Testis (tissue), 3 donors: ENCODE results near the gene DHCR7. TPM values are rescaled to one million over a fixed set of nuclear protein-coding genes. Genes with fewer than 3 reads are reported as not detected.

Experiments
- DNase-seq: peaks from one replicate; pipeline ENCODE4 v3.0.0-alpha.2; 2019
- H3K27ac ChIP-seq, 2 donors: fragments of 200-600 bp; sonication (generic); one replicate each; pipeline ENCODE4 v1.5.1; 2019
- H3K27me3 ChIP-seq: fragments of 200-600 bp; sonication (generic); one replicate; pipeline ENCODE4 v1.5.1; 2019
- H3K36me3 ChIP-seq: fragments of 200-600 bp; sonication (generic); one replicate; pipeline ENCODE4 v1.5.1; 2017; ENCODE audit warnings: low read depth; ENCODE audit errors: missing control alignments
- H3K4me1 ChIP-seq: fragments of 200-600 bp; sonication (generic); one replicate; pipeline ENCODE4 v1.5.1; 2019
- H3K4me3 ChIP-seq, 2 donors: fragments of 200-600 bp; sonication (generic); one replicate each; pipeline ENCODE4 v1.5.1; 2017 to 2019
- H3K9me3 ChIP-seq: fragments of 200-600 bp; sonication (generic); one replicate; pipeline ENCODE4 v1.5.1; 2017
- POLR2A ChIP-seq: fragments of 450-650 bp; IDR thresholded peaks from one replicate; pipeline ENCODE4 v1.6.1; 2017; ENCODE audit warnings: antibody characterized with exemption, mild to moderate bottlenecking, moderate library complexity
- WGBS, 2 donors: methylation state at CpG; one replicate each; pipeline ENCODE4 v1.1.5; 2018; 5-methylcytosine and 5-hydroxymethylcytosine counted together
- intact Hi-C: fragments of 100-400 bp; cut with DNase I; formaldehyde crosslinking; loops from one replicate; pipeline ENCODE4 v1.15.1; 2023; ENCODE audit warnings: low total_unique reads
- polyA plus RNA-seq: library from polyadenylated mRNA; stranded (reverse); fragments of 350-450 nt; fragmentation: Illumina TruSeq; extraction: RNeasy Lipid Tissue Mini Kit (QIAGEN cat#74804); gene quantifications from one replicate; pipeline ENCODE4 v1.2.3, GENCODE V29; 2014; ENCODE audit warnings: low read depth, low replicate concordance; ENCODE audit not compliant: insufficient read depth
- total RNA-seq, 2 donors: library from RNA; depleted of rRNA; stranded (reverse); fragments of >200 nt; gene quantifications; one replicate each; pipeline ENCODE4 v1.2.3, GENCODE V29; 2016
- TF ChIP-seq, protein P1 (sequence below), 3 experiments: fragments of 450-650 bp in 2 of 3; fragments of 200-600 bp in 1 of 3; sonication (generic) in 1 of 3; IDR thresholded peaks; one replicate each; pipeline ENCODE4 v1.5.1; 2016 to 2019; ENCODE audit warnings: antibody characterized with exemption in 3 of 3, mild to moderate bottlenecking in 2 of 3, moderate library complexity in 1 of 3

The DHCR7 gene
- total and polyA plus RNA-seq, 3 donors from 2014 or later: 54.2 to 101 (median 65.3) TPM

DNA sequence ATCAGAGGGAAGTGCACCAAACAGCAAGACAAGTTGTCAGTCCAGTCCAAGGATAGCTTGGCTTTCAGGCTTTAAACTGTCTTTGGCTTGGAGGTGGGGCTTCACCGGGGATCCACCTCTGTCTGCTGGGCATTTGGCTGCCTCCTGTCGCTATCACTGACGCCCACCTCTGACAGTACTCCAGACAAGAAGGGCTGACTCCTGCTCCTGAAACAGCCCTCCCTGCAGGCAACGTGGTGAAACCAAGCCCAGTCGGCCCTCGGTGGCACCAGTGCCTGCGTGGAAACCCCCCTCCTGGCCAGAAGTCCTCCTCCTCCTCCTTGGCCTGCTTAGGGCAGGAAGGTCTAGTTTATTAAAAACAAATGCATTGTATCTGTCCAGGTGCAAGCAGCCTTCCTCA is 16.9 kb downstream of the DHCR7 start:
- peak overlapping the region; percentile 69 to 77 for H3K27ac ChIP-seq
- no peak for DNase-seq
- H3K27me3 ChIP-seq: no peaks in the 10 kb centered on the region
- peaks cover 60% of the 10 kb centered on the region for H3K4me1 ChIP-seq
- no peaks in the 10 kb centered on the region for H3K9me3 ChIP-seq
- TF ChIP-seq, protein P1, sequence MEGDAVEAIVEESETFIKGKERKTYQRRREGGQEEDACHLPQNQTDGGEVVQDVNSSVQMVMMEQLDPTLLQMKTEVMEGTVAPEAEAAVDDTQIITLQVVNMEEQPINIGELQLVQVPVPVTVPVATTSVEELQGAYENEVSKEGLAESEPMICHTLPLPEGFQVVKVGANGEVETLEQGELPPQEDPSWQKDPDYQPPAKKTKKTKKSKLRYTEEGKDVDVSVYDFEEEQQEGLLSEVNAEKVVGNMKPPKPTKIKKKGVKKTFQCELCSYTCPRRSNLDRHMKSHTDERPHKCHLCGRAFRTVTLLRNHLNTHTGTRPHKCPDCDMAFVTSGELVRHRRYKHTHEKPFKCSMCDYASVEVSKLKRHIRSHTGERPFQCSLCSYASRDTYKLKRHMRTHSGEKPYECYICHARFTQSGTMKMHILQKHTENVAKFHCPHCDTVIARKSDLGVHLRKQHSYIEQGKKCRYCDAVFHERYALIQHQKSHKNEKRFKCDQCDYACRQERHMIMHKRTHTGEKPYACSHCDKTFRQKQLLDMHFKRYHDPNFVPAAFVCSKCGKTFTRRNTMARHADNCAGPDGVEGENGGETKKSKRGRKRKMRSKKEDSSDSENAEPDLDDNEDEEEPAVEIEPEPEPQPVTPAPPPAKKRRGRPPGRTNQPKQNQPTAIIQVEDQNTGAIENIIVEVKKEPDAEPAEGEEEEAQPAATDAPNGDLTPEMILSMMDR (IDR thresholded peaks at IDR 0.05): no peak
- no peak overlapping the region for H3K4me3 ChIP-seq
- intact Hi-C loops: no loop called here
- H3K36me3 ChIP-seq: no peaks in the 10 kb centered on the region
- WGBS, 2 donors: 63 to 67% methylated on average over 7 of the region's 7 CpGs

DNA sequence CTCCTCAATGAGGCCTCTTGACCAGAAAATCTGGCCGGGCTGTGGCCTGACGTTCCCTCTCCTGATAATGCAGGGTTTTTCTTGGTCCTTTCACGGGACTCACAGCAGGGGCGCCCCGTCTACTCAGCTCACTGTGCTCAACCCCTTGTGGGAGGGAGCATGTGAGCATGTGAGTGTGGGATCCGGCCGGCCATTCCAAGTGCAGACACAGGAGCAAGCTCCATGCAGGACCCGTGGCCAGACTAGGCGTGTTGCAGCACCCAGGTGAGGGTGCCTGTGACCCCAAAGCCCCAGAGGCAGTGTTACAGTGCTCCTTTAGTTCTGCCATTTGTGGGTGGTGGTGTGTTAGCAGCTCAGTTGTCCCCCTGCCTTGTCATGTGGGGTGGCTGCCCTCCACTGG is 18.0 kb downstream of the DHCR7 start:
- intact Hi-C loops: no loop called here
- no peaks in the 10 kb centered on the region for H3K36me3 ChIP-seq
- 70 to 73% methylated on average over 9 of the region's 9 CpGs for WGBS, 2 donors
- H3K9me3 ChIP-seq: no peaks in the 10 kb centered on the region
- H3K27me3 ChIP-seq: no peaks in the 10 kb centered on the region
- peak overlapping the region; percentile 69 to 77 for H3K27ac ChIP-seq
- TF ChIP-seq, protein P1 (IDR thresholded peaks at IDR 0.05): no peak
- no peak for TF ChIP-seq POLR2A
- DNase-seq: no peak
- H3K4me1 ChIP-seq: peaks cover 56% of the 10 kb centered on the region
- no peak overlapping the region for H3K4me3 ChIP-seq

DNA sequence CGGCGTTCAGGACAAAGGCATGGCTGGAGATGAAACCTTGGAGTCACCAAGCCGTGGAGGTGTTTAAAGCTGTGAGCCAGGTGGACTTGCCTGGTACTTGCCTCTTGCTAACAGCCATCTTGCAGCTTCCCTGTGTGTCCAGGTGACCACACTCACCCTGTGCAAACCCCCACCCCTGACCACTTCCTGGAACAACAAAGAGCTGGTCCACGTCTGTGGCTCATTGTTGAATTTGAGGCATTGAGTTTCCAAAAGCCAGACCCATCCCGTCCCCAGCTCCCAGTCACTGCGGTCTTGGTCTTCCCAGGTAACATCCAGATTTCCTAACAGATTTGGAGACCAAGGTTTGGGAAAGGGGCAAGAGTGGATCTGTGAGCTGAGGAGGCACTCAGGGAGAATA is 18.5 kb downstream of the DHCR7 start:
- TF ChIP-seq, protein P1 (IDR thresholded peaks at IDR 0.05): no peak
- no peak for TF ChIP-seq POLR2A
- no peak overlapping the region for H3K4me3 ChIP-seq
- 91 to 94% methylated on average over 6 of the region's 6 CpGs for WGBS, 2 donors
- no peak for DNase-seq
- H3K27ac ChIP-seq: peak overlapping the region; percentile 69 to 77
- intact Hi-C loops: no loop called here
- H3K4me1 ChIP-seq: peaks cover 52% of the 10 kb centered on the region
- H3K36me3 ChIP-seq: no peaks in the 10 kb centered on the region
- no peaks in the 10 kb centered on the region for H3K9me3 ChIP-seq
- no peaks in the 10 kb centered on the region for H3K27me3 ChIP-seq

DNA sequence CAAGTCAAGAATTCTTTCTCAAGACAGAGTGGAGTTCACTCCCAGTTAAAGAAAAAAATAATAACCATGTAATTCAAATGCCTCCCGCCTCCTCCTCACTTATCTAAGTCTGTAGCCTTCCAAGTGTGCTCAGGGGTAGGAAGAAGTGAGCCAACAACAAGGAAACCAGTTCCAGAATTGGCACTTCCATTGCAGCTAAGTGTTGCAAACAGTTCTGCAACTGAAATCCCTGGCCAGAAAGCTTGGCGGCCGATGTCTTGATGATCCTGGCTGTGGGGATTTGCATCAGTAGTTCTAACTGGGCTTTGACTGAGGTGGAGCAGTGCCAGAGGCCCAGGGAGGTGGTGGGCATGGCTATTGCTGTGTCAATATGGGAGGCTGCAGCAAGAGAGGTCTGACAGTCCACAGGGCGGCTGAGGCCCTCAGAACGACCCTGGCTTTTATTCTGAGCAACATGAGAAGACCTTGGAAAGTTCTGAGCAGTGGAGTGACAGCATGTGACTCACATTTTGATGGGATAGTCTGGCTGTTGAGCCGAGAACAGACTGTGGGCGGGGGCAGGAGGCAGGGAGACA is 19.2 kb downstream of the DHCR7 start:
- peak; percentile 73 for DNase-seq
- Histone ChIP-seq H3K27me3 (no peaks in the 10 kb centered on the region), H3K36me3 (no peaks in the 10 kb centered on the region), H3K9me3 (no peaks in the 10 kb centered on the region), H3K4me3 (no peak overlapping the region), H3K27ac (peak overlapping the region; percentile 69 to 77), H3K4me1 (peaks cover 46% of the 10 kb centered on the region)
- intact Hi-C loops: no loop called here
- 47 to 53% methylated on average over 7 of the region's 7 CpGs for WGBS, 2 donors
- no peak for TF ChIP-seq POLR2A
- TF ChIP-seq, protein P1 (IDR thresholded peaks at IDR 0.05): no peak

DNA sequence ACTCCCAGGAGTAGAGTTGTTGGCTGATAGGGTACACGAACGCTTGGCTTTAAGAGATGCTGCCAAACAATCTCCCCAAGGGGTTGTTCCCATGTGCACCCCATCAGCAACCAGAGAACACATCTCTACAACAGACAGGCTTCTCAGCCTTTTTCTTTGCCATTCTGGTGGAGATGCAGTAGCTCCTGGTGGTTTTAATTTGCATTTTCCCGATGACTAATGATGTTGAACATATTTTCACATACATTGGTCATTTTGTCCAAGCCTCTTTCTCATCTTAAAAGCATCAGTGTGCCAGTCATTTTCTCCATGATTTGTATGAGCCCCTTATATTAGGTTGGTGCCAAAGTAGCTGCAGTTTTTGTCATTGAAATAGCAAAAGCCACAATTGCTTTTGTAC is 21.8 kb downstream of the DHCR7 start:
- 88 to 90% methylated on average over 3 of the region's 3 CpGs for WGBS, 2 donors
- Histone ChIP-seq H3K4me1 (peaks cover 26% of the 10 kb centered on the region), H3K36me3 (no peaks in the 10 kb centered on the region), H3K27me3 (no peaks in the 10 kb centered on the region), H3K4me3 (no peak overlapping the region), H3K27ac (no peak overlapping the region), H3K9me3 (no peaks in the 10 kb centered on the region)
- intact Hi-C loops: no loop called here
- DNase-seq: no peak
- TF ChIP-seq POLR2A: no peak
- TF ChIP-seq, protein P1 (IDR thresholded peaks at IDR 0.05): no peak
